Measurements from ENCODE around the gene NFATC2. TPM values are rescaled to one million over a fixed set of nuclear protein-coding genes. Genes with fewer than 3 reads are reported as not detected.

The NFATC2 gene
- polyA plus RNA-seq, 1 donor from 2014 or later: not detected

DNA sequence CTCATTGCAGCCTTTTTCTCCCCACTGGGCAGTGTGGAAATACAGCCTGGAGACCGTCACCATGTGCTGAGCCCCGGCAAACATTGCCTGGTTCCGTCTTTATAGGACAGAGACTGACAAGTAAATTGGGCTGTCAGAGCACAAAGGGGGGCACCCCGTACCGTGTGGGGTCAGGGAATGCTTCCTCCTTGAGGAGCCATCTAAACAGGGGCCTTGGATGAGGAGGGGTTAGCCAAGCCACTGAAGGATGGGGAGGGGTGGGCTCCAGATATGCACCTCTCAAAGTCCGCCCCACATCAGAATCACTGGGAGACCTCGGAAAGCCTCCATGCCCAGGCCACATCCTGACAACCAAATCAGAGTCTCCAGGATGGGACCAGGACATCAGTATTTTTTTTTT, 73.9 kb downstream of the NFATC2 start:
- H3K4me2 ChIP-seq (ENCODE audit: low read length): no peak overlapping the region
- no peaks in the 10 kb centered on the region for H3K9me2 ChIP-seq (ENCODE audit: insufficient read depth, low read length)
- H3K36me3 ChIP-seq (ENCODE audit: insufficient read depth, low read length): no peaks in the 10 kb centered on the region
- H3K79me2 ChIP-seq (replicated peaks; ENCODE audit: insufficient read depth, low read length): no peaks in the 10 kb centered on the region
- H2AFZ ChIP-seq (ENCODE audit: low read depth, low read length): no peak overlapping the region
- H3K27me3 ChIP-seq (ENCODE audit: insufficient read depth, low read depth, low read length): no peaks in the 10 kb centered on the region
- H3K27ac ChIP-seq (ENCODE audit: low read length): no peak overlapping the region
- H3K9ac ChIP-seq (ENCODE audit: low read length): no peak overlapping the region
- no peak overlapping the region for H3K4me3 ChIP-seq (ENCODE audit: low read length)
- no peak for TF ChIP-seq EP300 (conservative IDR thresholded peaks at IDR 0.05; ENCODE audit: poor library complexity, severe bottlenecking)
- no peak for TF ChIP-seq EZH2 (IDR thresholded peaks at IDR 0.05; ENCODE audit: borderline replicate concordance, insufficient read depth, low read length, poor library complexity, severe bottlenecking)
- no peak for TF ChIP-seq MXI1 (conservative IDR thresholded peaks at IDR 0.05; ENCODE audit: poor library complexity, severe bottlenecking)
- no peak for TF ChIP-seq SMC3 (conservative IDR thresholded peaks at IDR 0.05; ENCODE audit: poor library complexity)
- no peak for TF ChIP-seq TAF1 (IDR thresholded peaks at IDR 0.05; ENCODE audit: low read depth)
- TF ChIP-seq POLR2AphosphoS5 (IDR thresholded peaks at IDR 0.05): no peak
- TF ChIP-seq, protein P1, sequence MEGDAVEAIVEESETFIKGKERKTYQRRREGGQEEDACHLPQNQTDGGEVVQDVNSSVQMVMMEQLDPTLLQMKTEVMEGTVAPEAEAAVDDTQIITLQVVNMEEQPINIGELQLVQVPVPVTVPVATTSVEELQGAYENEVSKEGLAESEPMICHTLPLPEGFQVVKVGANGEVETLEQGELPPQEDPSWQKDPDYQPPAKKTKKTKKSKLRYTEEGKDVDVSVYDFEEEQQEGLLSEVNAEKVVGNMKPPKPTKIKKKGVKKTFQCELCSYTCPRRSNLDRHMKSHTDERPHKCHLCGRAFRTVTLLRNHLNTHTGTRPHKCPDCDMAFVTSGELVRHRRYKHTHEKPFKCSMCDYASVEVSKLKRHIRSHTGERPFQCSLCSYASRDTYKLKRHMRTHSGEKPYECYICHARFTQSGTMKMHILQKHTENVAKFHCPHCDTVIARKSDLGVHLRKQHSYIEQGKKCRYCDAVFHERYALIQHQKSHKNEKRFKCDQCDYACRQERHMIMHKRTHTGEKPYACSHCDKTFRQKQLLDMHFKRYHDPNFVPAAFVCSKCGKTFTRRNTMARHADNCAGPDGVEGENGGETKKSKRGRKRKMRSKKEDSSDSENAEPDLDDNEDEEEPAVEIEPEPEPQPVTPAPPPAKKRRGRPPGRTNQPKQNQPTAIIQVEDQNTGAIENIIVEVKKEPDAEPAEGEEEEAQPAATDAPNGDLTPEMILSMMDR (IDR thresholded peaks at IDR 0.05; ENCODE audit: poor library complexity, severe bottlenecking): no peak
- TF ChIP-seq, protein P2, sequence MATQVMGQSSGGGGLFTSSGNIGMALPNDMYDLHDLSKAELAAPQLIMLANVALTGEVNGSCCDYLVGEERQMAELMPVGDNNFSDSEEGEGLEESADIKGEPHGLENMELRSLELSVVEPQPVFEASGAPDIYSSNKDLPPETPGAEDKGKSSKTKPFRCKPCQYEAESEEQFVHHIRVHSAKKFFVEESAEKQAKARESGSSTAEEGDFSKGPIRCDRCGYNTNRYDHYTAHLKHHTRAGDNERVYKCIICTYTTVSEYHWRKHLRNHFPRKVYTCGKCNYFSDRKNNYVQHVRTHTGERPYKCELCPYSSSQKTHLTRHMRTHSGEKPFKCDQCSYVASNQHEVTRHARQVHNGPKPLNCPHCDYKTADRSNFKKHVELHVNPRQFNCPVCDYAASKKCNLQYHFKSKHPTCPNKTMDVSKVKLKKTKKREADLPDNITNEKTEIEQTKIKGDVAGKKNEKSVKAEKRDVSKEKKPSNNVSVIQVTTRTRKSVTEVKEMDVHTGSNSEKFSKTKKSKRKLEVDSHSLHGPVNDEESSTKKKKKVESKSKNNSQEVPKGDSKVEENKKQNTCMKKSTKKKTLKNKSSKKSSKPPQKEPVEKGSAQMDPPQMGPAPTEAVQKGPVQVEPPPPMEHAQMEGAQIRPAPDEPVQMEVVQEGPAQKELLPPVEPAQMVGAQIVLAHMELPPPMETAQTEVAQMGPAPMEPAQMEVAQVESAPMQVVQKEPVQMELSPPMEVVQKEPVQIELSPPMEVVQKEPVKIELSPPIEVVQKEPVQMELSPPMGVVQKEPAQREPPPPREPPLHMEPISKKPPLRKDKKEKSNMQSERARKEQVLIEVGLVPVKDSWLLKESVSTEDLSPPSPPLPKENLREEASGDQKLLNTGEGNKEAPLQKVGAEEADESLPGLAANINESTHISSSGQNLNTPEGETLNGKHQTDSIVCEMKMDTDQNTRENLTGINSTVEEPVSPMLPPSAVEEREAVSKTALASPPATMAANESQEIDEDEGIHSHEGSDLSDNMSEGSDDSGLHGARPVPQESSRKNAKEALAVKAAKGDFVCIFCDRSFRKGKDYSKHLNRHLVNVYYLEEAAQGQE (IDR thresholded peaks at IDR 0.05; ENCODE audit: borderline replicate concordance): no peak
- no peak for TF ChIP-seq RAD21 (conservative IDR thresholded peaks at IDR 0.05)
- H4K20me1 ChIP-seq (ENCODE audit: insufficient read depth): no peaks in the 10 kb centered on the region
- H3F3A ChIP-seq (ENCODE audit: insufficient read depth, low read length, poor library complexity, severe bottlenecking): no peaks in the 10 kb centered on the region
- H3K9me3 ChIP-seq (ENCODE audit: low read length): no peaks in the 10 kb centered on the region

DNA sequence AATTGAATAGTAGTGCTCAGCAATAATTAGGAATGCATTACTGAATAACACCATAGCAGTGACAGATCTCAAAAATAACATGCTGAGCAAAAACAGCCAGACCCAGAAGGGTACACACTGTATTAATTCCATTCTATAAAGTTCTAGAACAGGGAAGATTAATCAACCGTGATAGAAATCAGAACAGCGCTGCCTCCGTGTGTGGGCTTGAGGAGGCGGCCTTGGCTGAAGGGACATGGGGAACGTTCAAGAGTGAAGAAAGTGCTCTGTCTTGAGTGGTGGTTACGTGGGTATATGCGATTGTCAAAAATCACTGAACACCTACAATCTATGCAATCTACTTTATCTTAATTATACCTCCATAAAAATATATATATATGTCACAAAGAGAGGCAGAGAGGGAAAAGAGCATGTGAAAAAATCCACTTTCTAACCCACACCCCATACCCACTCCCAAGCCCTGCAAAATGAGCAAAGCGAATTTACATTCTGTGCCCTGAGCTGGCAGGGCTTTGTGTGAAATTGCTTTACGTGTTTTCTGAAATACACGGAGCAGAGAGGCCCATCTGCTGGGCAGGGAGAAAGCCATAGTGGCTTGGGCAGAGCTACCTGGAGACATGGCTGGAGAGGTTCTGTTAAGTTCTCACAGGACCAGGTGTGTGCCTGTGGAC, 74.4 kb downstream of the NFATC2 start:
- H3K4me3 ChIP-seq (ENCODE audit: low read length): no peak overlapping the region
- H3K79me2 ChIP-seq (replicated peaks; ENCODE audit: insufficient read depth, low read length): no peaks in the 10 kb centered on the region
- no peak overlapping the region for H3K4me2 ChIP-seq (ENCODE audit: low read length)
- no peaks in the 10 kb centered on the region for H3K9me3 ChIP-seq (ENCODE audit: low read length)
- H3K27ac ChIP-seq (ENCODE audit: low read length): no peak overlapping the region
- no peaks in the 10 kb centered on the region for H3F3A ChIP-seq (ENCODE audit: insufficient read depth, low read length, poor library complexity, severe bottlenecking)
- no peaks in the 10 kb centered on the region for H3K27me3 ChIP-seq (ENCODE audit: insufficient read depth, low read depth, low read length)
- no peaks in the 10 kb centered on the region for H3K9me2 ChIP-seq (ENCODE audit: insufficient read depth, low read length)
- no peak overlapping the region for H3K9ac ChIP-seq (ENCODE audit: low read length)
- H3K36me3 ChIP-seq (ENCODE audit: insufficient read depth, low read length): no peaks in the 10 kb centered on the region
- TF ChIP-seq, protein P1 (IDR thresholded peaks at IDR 0.05; ENCODE audit: poor library complexity, severe bottlenecking): no peak
- TF ChIP-seq, protein P2 (IDR thresholded peaks at IDR 0.05; ENCODE audit: borderline replicate concordance): no peak
- TF ChIP-seq RAD21 (conservative IDR thresholded peaks at IDR 0.05) (no peak), EP300 (conservative IDR thresholded peaks at IDR 0.05; ENCODE audit: poor library complexity, severe bottlenecking) (no peak), POLR2AphosphoS5 (IDR thresholded peaks at IDR 0.05) (no peak), MXI1 (conservative IDR thresholded peaks at IDR 0.05; ENCODE audit: poor library complexity, severe bottlenecking) (no peak)
- H2AFZ ChIP-seq (ENCODE audit: low read depth, low read length): no peak overlapping the region
- H4K20me1 ChIP-seq (ENCODE audit: insufficient read depth): no peaks in the 10 kb centered on the region
